Activated effector memory CD4-positive, alpha-beta T cell treated with Interleukin-2 at 50 U/mL for 16 hours (primary cell): ENCODE data around the gene BICRA.
"Not testable (repeated sequence)": the region's sequence is repeated elsewhere in the genome, so short reads cannot be mapped to it uniquely, and the experiment has no call there.

Experiments used
- DNase-seq: peaks from one replicate; pipeline ENCODE4 v3.0.0-alpha.2; 2020

Gene BICRA

DNA sequence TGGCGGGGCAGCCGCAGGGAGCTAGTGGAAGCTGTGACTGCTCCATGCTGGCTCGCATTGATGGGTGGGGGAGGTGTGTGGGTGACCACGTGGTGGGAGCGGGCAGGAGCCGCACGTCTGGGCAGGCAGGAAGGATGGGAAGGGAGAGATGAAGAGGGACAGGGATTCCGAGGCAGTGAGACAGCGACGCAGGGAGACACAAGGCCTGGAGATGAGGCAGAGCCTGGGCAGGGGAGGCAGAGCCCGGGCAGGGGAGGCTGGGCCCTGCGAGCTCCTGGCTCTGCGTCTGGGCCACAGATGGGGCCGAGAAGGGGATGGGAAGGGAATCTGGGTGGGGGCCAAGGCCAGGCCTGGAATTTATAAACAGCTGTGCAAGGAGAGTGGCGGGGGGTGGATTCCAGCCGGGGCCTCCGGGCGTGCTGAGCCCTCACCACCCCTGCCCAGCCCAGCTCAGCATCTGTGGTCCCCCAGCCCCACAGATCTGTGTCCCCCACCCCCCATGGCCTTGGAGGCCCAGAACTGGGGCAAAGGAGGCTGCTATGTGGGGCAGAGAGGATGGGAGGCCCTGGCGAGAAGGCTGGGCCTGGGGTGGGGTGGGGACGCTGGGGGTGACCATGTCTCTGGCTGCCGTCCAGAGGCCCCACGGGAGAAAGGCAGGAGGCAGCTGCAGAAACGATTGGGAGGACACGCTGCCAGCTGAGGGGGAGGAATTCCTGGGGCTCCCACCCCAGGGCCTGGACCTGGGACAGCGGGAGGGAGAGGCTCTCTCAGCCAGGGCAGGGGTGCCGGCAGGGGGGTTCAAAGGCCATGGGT lies 110.3 kb downstream of the BICRA start:
- no peak for DNase-seq

DNA sequence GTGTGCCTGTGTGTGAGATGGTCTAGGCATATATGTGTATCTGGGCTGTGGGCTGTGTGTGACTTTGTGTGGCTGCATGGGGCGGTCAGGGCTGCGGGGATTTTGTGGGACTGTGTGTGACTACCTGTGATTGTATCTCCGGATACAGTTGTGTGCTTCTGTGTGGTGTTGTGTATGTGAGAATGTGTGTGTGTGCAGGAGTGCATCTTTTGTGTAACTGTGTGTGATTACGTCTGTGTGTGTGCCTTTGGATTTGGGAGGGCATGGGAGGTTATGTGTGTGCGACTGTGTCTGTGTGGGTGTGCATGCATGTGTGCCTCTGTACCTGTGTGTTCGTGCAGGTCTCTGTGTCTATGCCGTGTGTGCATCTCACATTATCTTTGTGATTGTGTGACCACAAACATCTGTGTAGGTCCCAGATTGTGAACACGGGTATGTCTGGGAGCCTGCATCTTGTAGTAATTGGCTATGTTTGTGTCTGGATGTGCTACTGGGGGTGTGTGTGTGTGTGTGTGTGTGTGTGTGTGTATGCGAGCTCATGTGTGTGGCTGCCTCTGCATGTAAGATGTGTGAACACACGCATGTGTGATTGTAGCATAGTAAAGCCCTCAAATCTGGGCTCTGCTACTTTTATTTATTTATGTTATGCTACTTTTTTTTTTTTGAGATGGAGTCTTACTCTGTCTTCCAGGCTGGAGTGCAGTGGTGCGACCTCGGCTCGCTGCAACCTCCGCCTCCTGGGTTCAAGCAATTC lies 111.9 kb downstream of the BICRA start:
- DNase-seq, result no peak

DNA sequence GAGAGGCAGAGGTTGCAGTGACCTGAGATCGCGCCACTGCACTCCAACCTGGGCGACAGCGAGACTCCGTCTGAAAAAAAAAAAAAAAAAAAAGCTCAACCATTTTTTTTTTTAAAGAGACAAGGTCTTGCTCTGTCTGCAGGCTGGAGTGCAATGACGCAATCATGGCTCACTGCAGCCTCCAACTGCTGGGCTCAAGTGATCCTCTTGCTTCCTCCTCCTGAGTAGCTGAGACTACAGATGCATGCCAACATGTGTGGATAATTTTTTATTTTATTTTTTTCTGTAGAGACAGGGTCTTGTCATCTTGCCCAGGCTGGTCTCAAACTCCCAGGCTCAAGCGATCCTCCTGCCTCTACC lies 114.6 kb downstream of the BICRA start:
- DNase-seq, result no peak

DNA sequence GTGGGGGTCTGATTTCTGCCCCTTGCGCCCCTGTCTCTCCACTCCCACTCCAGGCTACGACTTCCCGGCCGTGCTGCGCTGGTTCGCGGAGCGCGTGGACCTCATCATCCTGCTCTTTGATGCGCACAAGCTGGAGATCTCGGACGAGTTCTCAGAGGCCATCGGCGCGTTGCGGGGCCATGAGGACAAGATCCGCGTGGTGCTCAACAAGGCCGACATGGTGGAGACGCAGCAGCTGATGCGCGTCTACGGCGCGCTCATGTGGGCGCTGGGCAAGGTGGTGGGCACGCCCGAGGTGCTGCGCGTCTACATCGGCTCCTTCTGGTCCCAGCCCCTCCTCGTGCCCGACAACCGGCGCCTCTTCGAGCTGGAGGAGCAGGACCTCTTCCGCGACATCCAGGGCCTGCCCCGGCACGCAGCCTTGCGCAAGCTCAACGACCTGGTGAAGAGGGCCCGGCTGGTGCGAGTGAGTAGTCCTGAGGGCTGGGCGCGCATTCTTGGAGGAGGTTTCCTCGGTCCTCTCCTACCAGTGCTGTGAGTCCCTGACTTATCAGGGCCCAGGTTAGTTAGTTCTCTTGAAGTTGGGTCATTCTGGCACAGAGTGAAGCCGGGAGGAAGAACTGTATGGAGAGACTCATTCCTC lies 116.9 kb downstream of the BICRA start:
- no peak for DNase-seq

DNA sequence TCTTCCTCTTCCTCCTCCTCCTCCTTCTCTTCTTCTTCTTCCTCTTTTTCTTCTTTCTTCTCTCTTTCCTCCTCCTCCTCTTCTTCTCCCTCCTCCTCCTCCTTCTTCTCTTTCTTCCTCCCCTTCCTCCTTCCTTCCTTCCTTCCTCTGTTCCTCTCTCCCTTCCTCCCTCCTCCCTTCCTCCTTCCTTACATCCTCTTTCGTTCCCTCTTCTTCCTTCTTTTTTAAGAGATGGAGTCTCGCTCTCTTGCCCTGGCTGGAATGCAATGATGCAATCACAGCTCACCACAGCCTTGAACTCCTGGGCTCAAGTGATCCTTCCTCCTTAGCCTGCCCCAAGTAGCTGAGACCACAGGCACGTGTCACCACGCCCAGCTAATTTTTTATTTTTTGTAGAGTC lies 117.5 kb downstream of the BICRA start:
- DNase-seq, result no peak

DNA sequence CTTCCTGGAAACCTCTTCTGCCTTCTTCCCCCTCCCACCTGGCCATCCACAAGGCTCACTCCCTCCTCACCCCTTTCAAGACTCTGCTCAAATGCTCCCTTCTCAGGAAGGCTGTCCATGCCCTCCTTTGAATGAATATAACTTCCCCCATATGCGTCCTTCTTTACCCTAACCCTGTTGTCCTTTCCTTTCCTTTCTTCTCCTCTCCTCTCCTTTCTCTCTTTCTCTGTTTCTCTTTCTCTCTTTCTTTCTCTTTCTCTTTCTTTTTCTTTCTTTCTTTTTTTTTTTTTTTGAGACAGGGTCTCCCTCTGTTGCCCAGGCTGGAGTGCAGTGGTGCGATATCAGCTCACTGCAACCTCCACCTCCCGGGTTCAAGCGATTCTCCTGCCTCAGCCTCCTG lies 119.4 kb downstream of the BICRA start:
- DNase-seq, result not testable (repeated sequence)

DNA sequence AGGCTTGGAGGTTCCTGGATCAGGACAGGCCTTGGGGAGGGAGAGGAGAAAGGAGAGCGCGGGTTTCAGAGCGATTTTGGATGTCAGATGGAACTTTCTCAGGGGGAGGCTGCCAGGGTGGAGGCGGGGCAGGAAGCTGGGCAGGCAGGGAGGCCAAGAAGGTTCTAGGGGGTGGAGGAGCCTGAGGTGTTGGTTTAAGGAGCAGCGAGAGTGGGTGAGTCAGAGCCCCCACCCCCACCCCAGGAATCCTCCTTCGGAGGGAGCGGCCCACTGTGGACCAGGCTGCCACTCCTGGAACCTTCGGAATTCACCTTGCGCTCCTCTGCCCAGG lies 120.5 kb downstream of the BICRA start:
- no peak for DNase-seq

DNA sequence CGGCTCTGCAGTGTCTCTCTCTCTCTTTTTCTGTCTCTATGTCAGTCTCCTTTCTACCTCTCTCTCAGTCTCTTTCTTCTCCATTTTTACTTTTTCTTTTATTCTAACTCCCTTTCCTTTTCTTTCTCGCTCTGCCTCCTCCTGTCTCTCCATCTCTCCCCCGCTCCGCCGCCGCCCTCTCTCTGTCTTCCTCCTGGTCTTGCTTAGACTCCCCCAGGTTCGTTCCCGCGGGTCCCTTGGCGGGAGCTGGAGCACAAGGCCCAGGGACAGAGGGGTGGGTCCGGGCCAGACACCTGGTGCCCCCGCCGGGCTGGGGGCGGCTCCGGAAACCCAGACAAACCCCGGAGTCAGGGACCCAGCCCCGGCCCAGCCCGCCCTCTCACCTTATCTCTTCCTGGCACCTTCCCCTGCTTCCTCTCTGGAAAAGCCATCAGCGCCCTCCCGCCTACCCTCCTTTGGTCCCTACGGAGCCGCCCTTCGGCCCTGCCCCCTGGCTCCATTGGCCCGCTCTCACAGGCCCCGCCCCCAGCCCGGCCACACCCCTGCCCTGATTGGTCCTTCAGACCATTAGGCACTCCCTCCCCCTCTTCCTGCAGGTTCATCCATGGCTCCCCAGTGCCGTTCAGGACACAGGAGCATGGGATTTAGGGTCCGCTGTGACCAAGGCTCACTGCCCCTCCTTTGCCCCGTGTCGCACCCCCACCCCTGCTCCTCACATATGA lies 121.0 kb downstream of the BICRA start:
- DNase-seq, result no peak

DNA sequence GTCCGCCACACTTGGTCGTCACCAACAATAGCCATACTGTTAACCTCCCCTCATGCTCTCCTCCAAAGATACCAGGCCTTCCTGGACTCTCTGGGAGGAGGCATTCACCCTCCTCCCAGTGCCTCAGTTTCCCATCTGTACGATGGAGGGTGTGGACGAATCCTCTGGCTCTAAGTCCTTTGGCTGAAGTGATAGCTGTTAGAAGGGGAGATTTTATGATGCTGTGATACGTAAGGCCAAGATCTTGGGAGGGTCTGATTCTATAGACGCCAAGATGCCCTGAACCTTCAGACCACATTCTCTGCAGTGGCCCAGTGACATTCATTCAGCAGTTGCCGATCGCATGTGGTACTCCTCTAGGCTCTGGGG lies 121.6 kb downstream of the BICRA start:
- no peak for DNase-seq

DNA sequence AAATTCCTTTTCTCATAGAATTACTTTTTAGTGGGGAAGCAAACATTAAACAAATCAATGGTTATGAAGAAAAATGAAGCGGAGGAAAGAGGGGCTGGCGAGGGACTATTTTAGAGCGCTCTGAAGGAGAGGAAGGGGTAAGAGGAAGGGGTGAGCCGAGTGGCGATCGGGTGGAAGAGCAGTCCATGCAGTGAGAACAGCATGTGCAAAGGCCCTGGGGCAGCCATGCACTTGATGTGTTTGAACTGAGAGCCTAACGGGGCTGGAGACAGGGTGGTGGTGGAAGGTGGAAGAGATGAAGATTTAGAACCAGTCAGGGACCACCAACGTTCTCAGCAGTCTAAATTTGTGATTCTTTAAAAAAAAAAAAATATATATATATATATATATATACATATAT lies 122.0 kb downstream of the BICRA start:
- no peak for DNase-seq

DNA sequence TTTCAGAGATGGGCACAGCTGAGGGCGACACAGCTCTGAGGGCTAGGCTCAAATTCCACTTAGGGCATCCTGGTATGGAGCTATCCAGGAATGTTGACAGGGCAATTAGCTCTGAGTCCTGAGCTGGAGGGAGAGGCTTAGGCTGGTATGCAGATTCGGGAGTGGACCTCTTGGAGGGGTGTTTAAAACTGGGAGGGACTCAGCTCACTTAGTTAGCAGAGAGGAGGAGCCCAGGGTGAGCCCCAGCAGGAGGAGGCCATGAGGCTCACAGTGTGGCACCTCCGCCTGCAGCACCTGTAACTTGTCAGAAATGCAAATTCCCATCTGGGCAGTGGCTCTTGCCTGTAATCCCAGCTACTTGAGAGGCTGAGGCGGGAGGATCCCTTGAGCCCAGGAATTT lies 126.2 kb downstream of the BICRA start:
- no peak for DNase-seq

DNA sequence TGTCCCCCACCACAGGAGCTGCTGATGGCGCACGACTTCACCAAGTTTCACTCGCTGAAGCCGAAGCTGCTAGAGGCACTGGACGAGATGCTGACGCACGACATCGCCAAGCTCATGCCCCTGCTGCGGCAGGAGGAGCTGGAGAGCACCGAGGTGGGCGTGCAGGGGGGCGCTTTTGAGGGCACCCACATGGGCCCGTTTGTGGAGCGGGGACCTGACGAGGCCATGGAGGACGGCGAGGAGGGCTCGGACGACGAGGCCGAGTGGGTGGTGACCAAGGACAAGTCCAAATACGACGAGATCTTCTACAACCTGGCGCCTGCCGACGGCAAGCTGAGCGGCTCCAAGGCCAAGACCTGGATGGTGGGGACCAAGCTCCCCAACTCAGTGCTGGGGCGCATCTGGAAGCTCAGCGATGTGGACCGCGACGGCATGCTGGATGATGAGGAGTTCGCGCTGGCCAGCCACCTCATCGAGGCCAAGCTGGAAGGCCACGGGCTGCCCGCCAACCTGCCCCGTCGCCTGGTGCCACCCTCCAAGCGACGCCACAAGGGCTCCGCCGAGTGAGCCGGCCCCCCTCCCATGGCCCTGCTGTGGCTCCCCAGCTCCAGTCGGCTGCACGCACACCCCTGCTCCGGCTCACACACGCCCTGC lies 132.1 kb downstream of the BICRA start:
- DNase-seq, result no peak

DNA sequence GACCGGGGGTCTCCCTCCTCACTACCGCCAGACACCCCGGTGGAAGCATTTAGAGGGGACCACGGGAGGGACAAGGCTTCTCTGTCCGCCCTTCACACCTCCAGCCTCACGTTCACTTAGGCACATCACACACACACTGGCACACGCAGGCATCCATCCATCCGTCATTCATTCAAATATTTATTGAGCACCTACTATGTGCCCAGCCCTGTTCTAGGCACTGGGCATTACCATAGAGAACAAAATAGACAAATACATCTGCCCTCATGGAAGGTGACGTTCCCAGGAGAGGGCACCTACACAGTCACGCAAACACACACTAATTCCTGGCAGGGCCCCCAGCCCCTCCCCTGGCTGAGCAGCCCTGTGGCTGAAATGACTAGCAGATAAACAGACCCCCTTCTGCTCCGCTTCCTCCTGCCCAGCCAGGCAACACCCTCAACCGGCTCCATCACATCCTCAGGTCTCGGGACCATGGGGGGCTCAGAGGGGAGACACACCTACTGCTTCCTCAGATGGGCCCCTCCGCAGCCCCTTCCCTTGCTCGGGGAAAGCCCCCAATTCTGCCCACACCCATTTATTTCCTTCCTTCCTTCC lies 132.7 kb downstream of the BICRA start:
- DNase-seq, result no peak

DNA sequence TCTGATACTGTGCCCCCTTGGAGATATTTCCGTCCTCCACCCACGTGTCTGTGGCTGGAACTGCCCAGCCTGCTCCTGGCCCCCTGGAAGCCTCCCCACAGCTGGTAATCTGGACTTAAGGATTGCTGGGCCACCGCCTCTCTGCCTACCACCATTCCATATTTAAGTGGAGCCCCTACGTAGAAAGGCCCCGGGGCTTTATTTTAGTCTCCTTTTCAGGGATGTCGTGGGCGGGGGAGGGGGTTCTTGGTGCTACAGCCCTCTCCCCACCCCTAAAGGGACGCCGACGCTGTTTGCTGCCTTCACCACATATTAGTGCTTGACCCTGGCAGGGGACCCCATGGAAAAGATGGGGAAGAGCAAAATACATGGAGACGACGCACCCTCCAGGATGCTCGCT lies 133.7 kb downstream of the BICRA start:
- DNase-seq, result no peak

DNA sequence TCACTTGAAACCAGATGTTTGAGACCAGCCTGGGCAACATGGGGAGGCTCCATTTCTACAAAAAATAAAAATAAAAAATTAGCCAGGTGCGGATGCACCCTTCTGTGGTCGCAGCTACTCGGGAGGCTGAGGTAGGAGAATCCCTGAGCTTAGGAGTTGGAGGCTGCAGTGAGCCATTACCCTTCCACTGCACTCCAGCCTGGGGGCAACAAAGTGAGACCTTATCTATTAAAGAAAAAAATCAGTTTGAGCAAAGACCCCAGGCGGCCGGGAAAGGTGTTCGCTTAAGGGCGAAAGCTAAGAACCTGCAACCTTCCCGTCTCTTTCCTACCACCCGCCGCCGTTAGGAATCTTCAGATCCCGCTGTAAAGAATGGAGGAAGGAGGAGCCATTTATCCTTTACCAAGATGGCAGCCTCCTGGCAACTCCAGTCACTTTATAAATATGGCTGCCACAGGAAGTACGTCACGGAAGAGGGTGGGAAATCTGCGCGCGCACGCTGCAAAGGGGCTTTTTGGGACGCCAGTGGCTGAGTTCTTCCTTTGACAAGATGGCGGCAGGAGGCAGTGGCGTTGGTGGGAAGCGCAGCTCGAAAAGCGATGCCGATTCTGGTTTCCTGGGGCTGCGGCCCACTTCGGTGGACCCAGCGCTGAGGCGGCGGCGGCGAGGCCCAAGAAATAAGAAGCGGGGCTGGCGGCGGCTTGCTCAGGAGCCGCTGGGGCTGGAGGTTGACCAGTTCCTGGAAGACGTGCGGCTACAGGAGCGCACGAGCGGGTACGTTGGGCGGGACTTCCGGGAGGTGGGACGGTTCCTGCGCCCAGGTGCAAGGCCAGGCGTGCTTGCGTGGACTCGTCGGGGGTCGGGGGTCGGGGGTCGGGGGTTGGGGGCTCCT lies 136.3 kb downstream of the BICRA start, which contains the start of gene NOP53:
Gene NOP53 (plus strand): TSS at position 537 of the 892 bp plus-strand sequence. CDS start 14 bp downstream, at position 551.
- peak; percentile 91 for DNase-seq

DNA sequence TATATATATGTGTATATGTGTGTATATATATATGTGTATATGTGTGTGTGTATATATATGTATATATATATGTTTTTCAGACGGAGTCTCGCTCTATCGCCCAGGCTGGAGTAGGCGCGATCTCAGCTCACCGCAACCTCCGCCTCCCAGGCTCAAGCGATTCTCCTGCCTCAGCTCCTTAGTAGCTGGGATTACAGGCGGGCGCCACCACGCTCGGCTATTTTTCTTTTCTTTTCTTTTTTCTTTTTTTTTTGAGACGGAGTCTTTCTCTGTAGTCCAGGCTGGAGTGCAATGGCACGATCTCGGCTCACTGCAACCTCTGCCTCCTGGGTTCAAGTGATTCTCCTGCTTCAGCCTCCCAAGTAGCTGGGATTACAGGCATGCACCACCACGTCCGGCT lies 137.2 kb downstream of the BICRA start:
- not testable (repeated sequence) for DNase-seq

DNA sequence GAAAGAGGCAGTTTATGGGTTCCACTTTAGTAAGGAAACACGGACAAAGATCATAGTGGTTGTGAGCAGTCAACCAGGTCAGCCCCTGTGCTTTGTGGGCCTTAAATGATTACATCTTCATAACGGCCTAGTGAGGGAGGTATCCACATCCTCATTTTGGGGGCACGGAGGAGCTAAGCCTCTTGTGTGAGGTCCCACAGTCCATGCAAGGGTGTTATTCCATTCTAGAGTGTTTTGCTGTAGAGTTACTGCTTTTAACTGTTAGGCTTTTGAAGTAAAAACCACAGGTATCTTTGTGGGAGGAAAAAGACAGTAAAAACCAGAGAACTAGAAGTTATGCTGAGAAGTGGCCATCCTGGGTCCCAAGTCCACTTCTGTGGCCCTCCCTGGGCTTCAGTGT lies 140.4 kb downstream of the BICRA start:
- DNase-seq, result no peak

DNA sequence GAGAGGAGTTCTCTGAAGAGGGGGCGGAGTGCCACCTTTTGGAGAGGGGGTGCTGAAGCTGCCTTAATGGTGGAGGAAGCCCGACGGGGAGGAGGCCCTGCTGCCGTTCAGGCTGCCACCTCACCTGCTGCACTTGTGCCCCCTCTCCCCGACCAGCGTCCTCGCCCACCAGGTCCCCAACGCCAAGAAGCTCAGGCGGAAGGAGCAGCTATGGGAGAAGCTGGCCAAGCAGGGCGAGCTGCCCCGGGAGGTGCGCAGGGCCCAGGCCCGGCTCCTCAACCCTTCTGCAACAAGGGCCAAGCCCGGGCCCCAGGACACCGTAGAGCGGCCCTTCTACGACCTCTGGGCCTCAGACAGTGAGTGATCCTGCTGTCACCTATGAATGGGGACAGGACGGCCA lies 141.8 kb downstream of the BICRA start:
- no peak for DNase-seq

DNA sequence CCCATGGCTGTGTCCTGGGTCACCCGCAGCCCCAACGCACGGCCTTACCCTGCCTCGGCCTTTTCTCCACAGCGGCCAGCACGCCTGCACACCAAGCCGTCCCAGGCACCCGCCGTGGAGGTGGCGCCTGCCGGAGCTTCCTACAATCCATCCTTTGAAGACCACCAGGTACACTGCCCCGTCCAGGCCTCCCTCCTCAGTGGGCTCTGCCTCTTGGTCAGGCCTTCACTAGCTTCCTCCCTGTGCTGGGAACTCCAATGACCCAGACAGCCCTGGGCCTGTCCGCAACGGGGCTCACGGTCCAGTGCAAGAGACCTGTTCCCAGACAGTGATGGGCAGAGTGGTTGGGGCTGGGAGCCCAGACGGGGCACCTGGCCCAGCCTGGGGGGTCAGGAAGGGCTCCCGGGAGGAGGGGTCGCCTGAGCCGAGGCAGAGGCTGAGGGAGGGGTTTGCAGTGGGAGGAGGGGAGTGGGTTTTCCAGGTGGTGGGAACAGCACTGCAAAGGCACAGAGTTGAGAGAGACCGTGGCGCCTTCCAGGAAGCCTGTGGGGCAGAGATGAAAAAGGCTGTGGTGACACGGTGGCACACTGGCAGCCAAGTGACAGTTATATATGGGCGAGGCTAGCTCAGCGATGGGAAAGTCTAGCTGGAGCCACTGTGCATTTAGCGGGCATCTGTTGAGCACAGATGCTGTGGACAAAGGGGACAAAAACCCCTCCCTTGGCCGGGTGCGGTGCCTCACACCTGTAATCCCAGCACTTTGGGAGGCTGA lies 143.7 kb downstream of the BICRA start:
- no peak for DNase-seq
